ENCODE measurements around the gene EGLN2. TPM values are rescaled to one million over a fixed set of nuclear protein-coding genes. Genes with fewer than 3 reads are reported as not detected.

The EGLN2 gene
- polyA plus RNA-seq, 1 of the 3 experiments (the other 2 are of a cell fraction), result 43.0 TPM

DNA sequence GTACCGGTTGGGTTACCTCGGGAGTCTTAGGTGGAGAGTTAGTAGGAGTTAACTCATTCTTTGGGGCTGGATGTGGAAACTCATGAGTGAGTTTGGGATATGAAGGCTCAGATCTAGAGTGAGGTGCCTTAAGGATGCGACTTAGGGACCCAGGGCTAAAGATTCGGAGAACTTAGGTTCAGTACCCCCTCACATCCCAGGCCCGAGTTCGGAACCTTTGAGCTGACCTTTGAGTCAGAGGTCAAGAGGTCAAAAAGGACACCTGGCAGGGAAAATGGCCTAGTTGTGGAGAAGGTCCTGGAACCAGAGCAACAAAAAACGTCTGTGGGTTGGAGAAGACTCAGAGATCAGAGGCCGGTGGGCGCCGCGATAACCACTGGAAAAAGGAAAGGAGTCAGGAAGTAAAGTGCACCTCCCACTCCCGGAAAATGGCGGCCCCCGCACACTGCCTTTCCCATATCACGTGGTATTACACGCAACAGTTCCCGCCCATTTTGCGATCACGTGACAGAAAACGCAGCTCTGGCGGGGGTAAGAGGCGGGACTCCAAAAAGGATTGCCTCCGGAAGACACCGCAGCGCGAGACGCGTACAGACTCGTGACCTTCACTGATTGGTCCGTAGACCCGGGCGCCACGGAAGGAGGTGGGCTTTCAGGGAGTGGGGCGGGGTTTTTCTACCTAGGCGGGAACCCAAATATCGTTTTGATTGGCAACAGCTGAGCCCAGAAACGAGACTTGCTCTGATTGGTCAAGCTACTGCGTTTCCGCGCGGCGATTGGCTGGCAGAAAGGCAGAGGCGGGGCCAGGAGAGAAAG, 48.7 kb upstream of the EGLN2 start, which contains the start of gene ACTMAP (continued):
- TF ChIP-seq, protein P1, sequence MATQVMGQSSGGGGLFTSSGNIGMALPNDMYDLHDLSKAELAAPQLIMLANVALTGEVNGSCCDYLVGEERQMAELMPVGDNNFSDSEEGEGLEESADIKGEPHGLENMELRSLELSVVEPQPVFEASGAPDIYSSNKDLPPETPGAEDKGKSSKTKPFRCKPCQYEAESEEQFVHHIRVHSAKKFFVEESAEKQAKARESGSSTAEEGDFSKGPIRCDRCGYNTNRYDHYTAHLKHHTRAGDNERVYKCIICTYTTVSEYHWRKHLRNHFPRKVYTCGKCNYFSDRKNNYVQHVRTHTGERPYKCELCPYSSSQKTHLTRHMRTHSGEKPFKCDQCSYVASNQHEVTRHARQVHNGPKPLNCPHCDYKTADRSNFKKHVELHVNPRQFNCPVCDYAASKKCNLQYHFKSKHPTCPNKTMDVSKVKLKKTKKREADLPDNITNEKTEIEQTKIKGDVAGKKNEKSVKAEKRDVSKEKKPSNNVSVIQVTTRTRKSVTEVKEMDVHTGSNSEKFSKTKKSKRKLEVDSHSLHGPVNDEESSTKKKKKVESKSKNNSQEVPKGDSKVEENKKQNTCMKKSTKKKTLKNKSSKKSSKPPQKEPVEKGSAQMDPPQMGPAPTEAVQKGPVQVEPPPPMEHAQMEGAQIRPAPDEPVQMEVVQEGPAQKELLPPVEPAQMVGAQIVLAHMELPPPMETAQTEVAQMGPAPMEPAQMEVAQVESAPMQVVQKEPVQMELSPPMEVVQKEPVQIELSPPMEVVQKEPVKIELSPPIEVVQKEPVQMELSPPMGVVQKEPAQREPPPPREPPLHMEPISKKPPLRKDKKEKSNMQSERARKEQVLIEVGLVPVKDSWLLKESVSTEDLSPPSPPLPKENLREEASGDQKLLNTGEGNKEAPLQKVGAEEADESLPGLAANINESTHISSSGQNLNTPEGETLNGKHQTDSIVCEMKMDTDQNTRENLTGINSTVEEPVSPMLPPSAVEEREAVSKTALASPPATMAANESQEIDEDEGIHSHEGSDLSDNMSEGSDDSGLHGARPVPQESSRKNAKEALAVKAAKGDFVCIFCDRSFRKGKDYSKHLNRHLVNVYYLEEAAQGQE (IDR thresholded peaks at IDR 0.05; ENCODE audit: low read depth, low read length), result no peak
- TF ChIP-seq, protein P2, sequence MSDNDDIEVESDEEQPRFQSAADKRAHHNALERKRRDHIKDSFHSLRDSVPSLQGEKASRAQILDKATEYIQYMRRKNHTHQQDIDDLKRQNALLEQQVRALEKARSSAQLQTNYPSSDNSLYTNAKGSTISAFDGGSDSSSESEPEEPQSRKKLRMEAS (IDR thresholded peaks at IDR 0.05; ENCODE audit: low read depth), result peak; percentile 89
- TF ChIP-seq NFIC (IDR thresholded peaks at IDR 0.05; ENCODE audit: borderline replicate concordance) (no peak), FOXJ3 (CRISPR knock-in tag; IDR thresholded peaks at IDR 0.05) (no peak), GABPA (IDR thresholded peaks at IDR 0.05; ENCODE audit: low read depth) (peak; percentile 72), ELF1 (IDR thresholded peaks at IDR 0.05) (peak; percentile 81), SMC3 (IDR thresholded peaks at IDR 0.05; ENCODE audit: low read depth, low read length) (no peak), MXI1 (IDR thresholded peaks at IDR 0.05; ENCODE audit: low read depth, low read length) (peak; percentile 54), FOSL2 (IDR thresholded peaks at IDR 0.05; ENCODE audit: borderline replicate concordance, low read depth) (no peak), TAF1 (IDR thresholded peaks at IDR 0.05; ENCODE audit: borderline replicate concordance, low read depth, low read length) (peak; percentile 83), EP300 (IDR thresholded peaks at IDR 0.05; ENCODE audit: borderline replicate concordance in 1 of 2, low read depth in 1 of 2, low read length in 1 of 2) (no peak), RAD21 (IDR thresholded peaks at IDR 0.05; ENCODE audit: low read length) (no peak), CHD2 (IDR thresholded peaks at IDR 0.05; ENCODE audit: low read length, partially characterized antibody) (peak; percentile 94), SIN3A (IDR thresholded peaks at IDR 0.05; ENCODE audit: borderline replicate concordance, low read depth, low read length) (no peak), NRF1 (IDR thresholded peaks at IDR 0.05; ENCODE audit: low read depth, low read length) (no peak), RCOR1 (IDR thresholded peaks at IDR 0.05; ENCODE audit: low read length) (no peak), MEF2A (IDR thresholded peaks at IDR 0.05; ENCODE audit: borderline replicate concordance, low read depth) (no peak), EZH2phosphoT487 (IDR thresholded peaks at IDR 0.05; ENCODE audit: borderline replicate concordance, low read depth) (no peak), TCF12 (IDR thresholded peaks at IDR 0.05) (no peak)
- TF ChIP-seq, protein P3, sequence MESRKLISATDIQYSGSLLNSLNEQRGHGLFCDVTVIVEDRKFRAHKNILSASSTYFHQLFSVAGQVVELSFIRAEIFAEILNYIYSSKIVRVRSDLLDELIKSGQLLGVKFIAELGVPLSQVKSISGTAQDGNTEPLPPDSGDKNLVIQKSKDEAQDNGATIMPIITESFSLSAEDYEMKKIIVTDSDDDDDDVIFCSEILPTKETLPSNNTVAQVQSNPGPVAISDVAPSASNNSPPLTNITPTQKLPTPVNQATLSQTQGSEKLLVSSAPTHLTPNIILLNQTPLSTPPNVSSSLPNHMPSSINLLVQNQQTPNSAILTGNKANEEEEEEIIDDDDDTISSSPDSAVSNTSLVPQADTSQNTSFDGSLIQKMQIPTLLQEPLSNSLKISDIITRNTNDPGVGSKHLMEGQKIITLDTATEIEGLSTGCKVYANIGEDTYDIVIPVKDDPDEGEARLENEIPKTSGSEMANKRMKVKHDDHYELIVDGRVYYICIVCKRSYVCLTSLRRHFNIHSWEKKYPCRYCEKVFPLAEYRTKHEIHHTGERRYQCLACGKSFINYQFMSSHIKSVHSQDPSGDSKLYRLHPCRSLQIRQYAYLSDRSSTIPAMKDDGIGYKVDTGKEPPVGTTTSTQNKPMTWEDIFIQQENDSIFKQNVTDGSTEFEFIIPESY (IDR thresholded peaks at IDR 0.05; ENCODE audit: borderline replicate concordance, low read depth), result peak; percentile 85; the same call in 1 of the 2 replicates
